Measurements from ENCODE around the gene FRAT2.

FRAT2 gene

DNA sequence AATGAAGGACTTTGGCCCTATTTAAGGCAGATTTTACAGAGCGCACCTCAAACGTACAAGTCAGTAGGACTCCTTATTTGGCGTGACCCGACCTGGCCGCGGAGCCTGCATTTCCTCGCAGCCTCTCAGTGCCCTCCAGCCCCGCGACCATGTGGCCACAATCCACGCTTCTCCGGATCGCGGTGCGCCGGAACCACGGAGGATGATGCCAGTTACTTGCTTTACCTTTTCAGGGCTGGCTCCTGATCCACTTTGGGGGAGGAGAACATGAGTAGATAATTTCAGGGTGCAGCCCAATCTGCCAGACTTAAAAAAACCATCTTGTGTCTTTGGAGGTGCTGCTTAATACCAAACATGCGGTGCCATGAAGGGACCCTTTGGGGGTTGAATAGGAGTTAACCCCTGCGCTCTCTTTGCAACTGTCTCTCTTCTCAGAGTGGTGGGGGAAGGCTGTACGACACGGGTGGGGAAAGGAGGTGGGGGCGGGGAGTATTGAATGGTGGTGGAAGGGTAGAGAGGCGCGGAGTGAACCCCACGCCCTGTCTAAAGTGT lies 14.0 kb downstream of the FRAT2 start:
- TF ChIP-seq NFIC (IDR thresholded peaks at IDR 0.05): no peak

GRCh38 chr10:97319671-97320479 lies 14.7 kb downstream of the FRAT2 start:
- TF ChIP-seq EP300 (IDR thresholded peaks at IDR 0.05; ENCODE audit: borderline replicate concordance) (no peak), CEBPB (IDR thresholded peaks at IDR 0.05) (no peak)

- TF ChIP-seq TCF12 (IDR thresholded peaks at IDR 0.05; ENCODE audit: low read depth) (peak; percentile 21; the same call in 1 of the 2 replicates), EGR1 (IDR thresholded peaks at IDR 0.05) (peak; percentile 91), TAF1 (IDR thresholded peaks at IDR 0.05; ENCODE audit: low read depth) (peak; percentile 68; the same call in 1 of the 2 replicates), REST (IDR thresholded peaks at IDR 0.05; ENCODE audit: low read depth) (no peak), TEAD4 (IDR thresholded peaks at IDR 0.05) (peak; percentile 30; the same call in 1 of the 2 replicates), CREB1 (IDR thresholded peaks at IDR 0.05; ENCODE audit: low read depth) (peak; percentile 85), USF1 (IDR thresholded peaks at IDR 0.05) (no peak), MAX (IDR thresholded peaks at IDR 0.05) (peak; percentile 91), YY1 (IDR thresholded peaks at IDR 0.05; ENCODE audit: low read depth) (no peak), EP300 (IDR thresholded peaks at IDR 0.05; ENCODE audit: borderline replicate concordance) (peak; percentile 61; the same call in 1 of the 2 replicates)
Measured at GRCh38 chr10:97318772-97319651, 15.5 kb downstream of the FRAT2 start, which contains the start of gene FRAT1. FRAT1 (plus strand) TSS chr10:97319271; CDS start chr10:97319454, 183 bp downstream.

- no peak for TF ChIP-seq EGR1 (IDR thresholded peaks at IDR 0.05)
Measured at GRCh38 chr10:97314671-97315070, 19.9 kb downstream of the FRAT2 start.

DNA sequence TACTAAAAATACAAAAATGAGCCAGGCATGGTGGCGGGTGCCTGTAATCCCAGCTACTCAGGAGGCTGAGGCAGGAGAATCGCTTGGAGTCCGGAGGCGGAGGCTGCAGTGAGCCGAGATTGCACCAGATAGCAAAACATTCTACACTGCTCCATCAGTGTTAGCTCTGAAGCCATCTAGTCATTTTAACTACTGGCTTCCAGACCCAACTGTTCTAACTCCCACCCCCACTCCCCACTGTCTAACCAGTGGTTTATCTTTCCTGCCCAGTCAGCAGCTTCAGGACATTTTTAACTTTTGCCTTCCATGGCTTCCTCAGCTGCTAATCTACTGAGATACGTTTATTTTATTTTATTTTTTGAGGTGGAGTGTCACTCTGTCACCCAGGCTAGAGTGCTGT lies 21.6 kb downstream of the FRAT2 start:
- TF ChIP-seq TCF12 (IDR thresholded peaks at IDR 0.05; ENCODE audit: low read depth) (no peak), MAX (IDR thresholded peaks at IDR 0.05) (no peak), YY1 (IDR thresholded peaks at IDR 0.05; ENCODE audit: low read depth) (no peak), RAD21 (IDR thresholded peaks at IDR 0.05; ENCODE audit: low read depth) (no peak), FOXM1 (IDR thresholded peaks at IDR 0.05; ENCODE audit: borderline replicate concordance, low read depth) (no peak), NFIC (IDR thresholded peaks at IDR 0.05) (no peak), ZBTB7A (IDR thresholded peaks at IDR 0.05; ENCODE audit: low read depth) (no peak), EP300 (IDR thresholded peaks at IDR 0.05; ENCODE audit: borderline replicate concordance) (no peak), REST (IDR thresholded peaks at IDR 0.05; ENCODE audit: low read depth) (no peak)

DNA sequence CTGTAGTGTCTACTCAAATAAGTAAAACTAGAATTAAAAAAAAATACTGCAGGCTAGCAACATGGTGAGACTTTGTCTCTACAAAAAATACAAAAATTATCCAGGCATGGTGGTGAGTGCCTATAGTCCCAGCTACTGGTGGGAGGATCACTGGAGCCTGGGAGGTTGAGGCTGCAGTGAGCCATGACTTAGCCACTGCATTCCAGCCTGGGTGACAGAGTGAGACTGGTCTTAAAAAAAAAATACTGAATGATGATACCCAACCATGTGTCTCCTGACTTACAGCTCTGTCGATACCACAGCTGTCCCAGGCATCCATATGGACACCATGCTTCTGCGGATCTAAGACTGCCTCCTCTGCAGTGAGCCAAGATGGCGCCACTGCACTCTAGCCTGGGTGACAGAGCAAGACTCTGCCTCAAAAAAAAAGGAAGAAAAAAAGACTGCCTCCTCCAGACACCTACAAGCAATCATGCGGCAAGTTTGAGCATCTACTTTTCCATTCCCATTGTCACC lies 23.4 kb downstream of the FRAT2 start:
- TF ChIP-seq FOXM1 (IDR thresholded peaks at IDR 0.05; ENCODE audit: borderline replicate concordance, low read depth): no peak
- no peak for TF ChIP-seq RAD21 (IDR thresholded peaks at IDR 0.05; ENCODE audit: low read depth)
- no peak for TF ChIP-seq NFIC (IDR thresholded peaks at IDR 0.05)
- TF ChIP-seq CEBPB (IDR thresholded peaks at IDR 0.05): no peak
- TF ChIP-seq EP300 (IDR thresholded peaks at IDR 0.05; ENCODE audit: borderline replicate concordance): no peak
- no peak for TF ChIP-seq EGR1 (IDR thresholded peaks at IDR 0.05)
